Measurements from ENCODE around the gene FLT3LG.
A peak's percentile ranks its signal among the peaks of the same experiment; 100 is the strongest.

GRCh38 chr19:49472936-49473335, 1.1 kb upstream of the FLT3LG start:
- TF ChIP-seq ZNF12 (CRISPR knock-in tag; IDR thresholded peaks at IDR 0.05) (peak; percentile 96), PRMT5 (CRISPR knock-in tag; IDR thresholded peaks at IDR 0.05) (no peak), GABPA (tag; conservative IDR thresholded peaks at IDR 0.05; ENCODE audit: low read depth) (no peak), TGIF2 (CRISPR knock-in tag; IDR thresholded peaks at IDR 0.05) (no peak), CTCF (IDR thresholded peaks at IDR 0.05 in 2 of 3, conservative IDR thresholded peaks at IDR 0.05 in 1 of 3; ENCODE audit: insufficient read depth in 2 of 3, low read depth in 1 of 3, low read length in 3 of 3) (no peak), SP2 (IDR thresholded peaks at IDR 0.05; ENCODE audit: extremely low read depth, low read depth, low read length, poor library complexity, severe bottlenecking) (no peak), ZNF280B (CRISPR knock-in tag; IDR thresholded peaks at IDR 0.05) (no peak), HMGXB4 (CRISPR knock-in tag; IDR thresholded peaks at IDR 0.05) (no peak), KDM1A (IDR thresholded peaks at IDR 0.05) (no peak)
